Measurements from ENCODE around the gene EDC4.

The EDC4 gene

DNA sequence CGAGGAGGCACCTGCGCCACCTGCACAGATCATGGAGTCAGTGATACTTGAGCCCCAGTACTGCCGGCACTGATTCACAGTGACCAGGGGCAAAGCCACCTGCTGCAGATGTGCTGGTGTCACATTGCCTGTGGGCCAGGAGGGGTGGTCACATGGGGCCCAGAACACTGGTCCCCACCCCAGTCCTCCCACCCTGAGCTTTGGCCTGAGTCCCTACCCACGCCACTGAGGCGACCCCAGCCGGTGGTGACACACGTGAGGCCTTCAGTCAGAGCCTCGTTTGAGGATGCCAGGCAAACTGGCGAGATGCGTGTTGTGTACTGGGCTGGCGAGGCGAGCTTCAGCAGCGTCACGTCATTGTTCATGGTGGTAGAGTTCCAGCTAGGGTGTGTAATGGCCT, 57.3 kb downstream of the EDC4 start:
- TF ChIP-seq ZFX (IDR thresholded peaks at IDR 0.05) (no peak), CTCF (conservative IDR thresholded peaks at IDR 0.05) (no peak)

GRCh38 chr16:67930678-67931211, 57.9 kb downstream of the EDC4 start:
- H3K27ac ChIP-seq = no peak overlapping the region
- TF ChIP-seq ZFX (IDR thresholded peaks at IDR 0.05) (no peak), CTCF (conservative IDR thresholded peaks at IDR 0.05) (no peak)

More for the DNA sequence above, 57.3 kb downstream of the EDC4 start:
- no peak overlapping the region for H3K27ac ChIP-seq

All from C4-2B (cell line).